Mesothelial cell of epicardium (in vitro differentiated cells): ENCODE data around the gene LAMB3. TPM values are rescaled to one million over a fixed set of nuclear protein-coding genes. Genes with fewer than 3 reads are reported as not detected.

Experiments
- DNase-seq, 2 experiments: peaks; one replicate each; pipeline ENCODE4 v3.0.0; 2021; ENCODE audit warnings: low spot score in 2 of 2; ENCODE audit not compliant: unreplicated experiment in 2 of 2
- H3K27ac Mint-ChIP-seq: 2 replicates; pipeline ENCODE4 v1.8.0; 2021; ENCODE audit warnings: mixed read lengths
- H3K27me3 Mint-ChIP-seq: 2 replicates; pipeline ENCODE4 v1.8.0; 2021; ENCODE audit warnings: low read depth, mixed read lengths
- H3K36me3 Mint-ChIP-seq: 2 replicates; pipeline ENCODE4 v1.8.0; 2021; ENCODE audit warnings: mixed read lengths
- H3K4me1 Mint-ChIP-seq: 2 replicates; pipeline ENCODE4 v1.8.0; 2021; ENCODE audit warnings: mixed read lengths
- H3K4me3 Mint-ChIP-seq: 2 replicates; pipeline ENCODE4 v1.8.0; 2021; ENCODE audit warnings: mild to moderate bottlenecking, moderate library complexity, mixed read lengths
- H3K9me3 Mint-ChIP-seq: 2 replicates; pipeline ENCODE4 v1.8.0; 2021; ENCODE audit warnings: mixed read lengths
- CTCF ChIP-seq: fragments of 200-600 bp; sonication (generic); IDR thresholded peaks from one replicate; pipeline ENCODE4 v1.5.0; 2021; ENCODE audit warnings: antibody characterized with exemption; ENCODE audit not compliant: unreplicated experiment
- total RNA-seq: library from RNA; stranded (reverse); gene quantifications from 3 replicates; pipeline ENCODE4 v1.2.1, GENCODE V29; 2021

The LAMB3 gene
- total RNA-seq, 1 donor from 2014 or later = 34.7 TPM

GRCh38 chr1:209650454-209650853 lies 1.8 kb downstream of the LAMB3 start:
- H3K4me3 Mint-ChIP-seq = no peak overlapping the region
- no peak overlapping the region for H3K27ac Mint-ChIP-seq
- TF ChIP-seq CTCF = no peak
- no peaks in the 10 kb centered on the region for H3K27me3 Mint-ChIP-seq
- no peaks in the 10 kb centered on the region for H3K36me3 Mint-ChIP-seq
- peaks cover 66% of the 10 kb centered on the region for H3K4me1 Mint-ChIP-seq
- DNase-seq = no peak
- H3K9me3 Mint-ChIP-seq = no peaks in the 10 kb centered on the region

DNA sequence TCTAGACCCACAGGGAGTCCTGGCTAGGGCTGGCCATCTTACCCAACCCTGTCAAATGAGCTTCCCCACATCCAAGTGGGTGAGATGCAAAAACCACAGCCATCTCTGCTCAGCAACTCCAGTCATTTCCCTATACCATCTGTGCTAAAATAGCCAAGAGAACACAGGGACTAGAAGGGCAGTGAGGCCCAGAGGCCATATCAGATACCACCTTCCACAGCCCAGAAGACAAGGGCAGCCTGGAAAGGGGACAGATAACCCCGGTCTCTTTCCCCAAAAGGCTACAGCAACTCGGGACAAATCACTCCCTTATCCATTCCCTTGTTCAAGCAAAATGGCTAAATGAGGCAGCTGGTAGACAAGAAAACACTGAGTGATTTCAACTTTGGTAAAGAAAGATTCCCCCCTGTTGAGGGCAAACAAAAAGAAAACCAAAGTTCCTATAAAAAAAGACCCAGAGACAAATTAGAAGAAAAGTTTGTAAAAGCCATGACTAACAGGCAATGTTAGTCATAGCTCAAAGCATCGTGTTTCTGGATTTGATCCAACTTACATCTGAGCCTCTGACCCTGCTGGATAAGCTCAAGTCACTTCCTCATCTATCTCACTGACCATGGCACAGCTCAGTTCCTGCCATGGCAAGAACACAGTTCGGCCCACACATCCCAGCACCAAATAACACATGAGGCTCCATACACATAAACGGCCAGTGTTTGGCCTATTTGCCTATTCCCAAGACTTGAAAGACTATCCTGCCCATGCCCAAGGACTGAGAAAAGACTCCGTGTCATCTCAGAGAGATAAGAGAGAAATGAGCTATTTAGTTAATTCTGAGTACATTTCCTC lies 3.1 kb downstream of the LAMB3 start:
- Mint-ChIP-seq H3K27ac (peak overlapping the region; percentile 58), H3K9me3 (no peaks in the 10 kb centered on the region), H3K36me3 (no peaks in the 10 kb centered on the region), H3K4me3 (no peak overlapping the region), H3K4me1 (peaks cover 67% of the 10 kb centered on the region), H3K27me3 (no peaks in the 10 kb centered on the region)
- no peak for TF ChIP-seq CTCF
- DNase-seq = no peak

DNA sequence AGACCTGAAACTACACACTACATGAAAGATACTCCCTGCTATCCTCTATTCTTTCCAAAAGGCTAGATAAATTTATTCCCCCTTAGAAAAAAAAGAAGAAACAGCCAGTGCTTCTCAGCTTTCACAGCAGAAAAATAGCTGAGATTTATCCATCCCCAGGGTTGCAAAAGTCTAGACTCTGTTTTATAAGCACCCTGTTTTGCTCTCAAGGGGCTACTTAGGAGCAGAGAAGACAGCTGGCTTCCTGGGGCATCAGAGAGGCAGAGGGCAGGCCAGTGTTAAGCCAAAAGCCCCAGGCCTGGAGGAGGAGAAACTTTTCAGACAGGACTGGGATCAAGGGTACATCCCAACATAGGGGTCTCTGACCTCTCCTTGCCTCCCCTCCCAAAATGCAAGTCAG lies 3.9 kb downstream of the LAMB3 start:
- no peak overlapping the region for H3K4me3 Mint-ChIP-seq

GRCh38 chr1:209647156-209647555 lies 5.1 kb downstream of the LAMB3 start:
- Mint-ChIP-seq H3K9me3 (no peaks in the 10 kb centered on the region), H3K4me1 (peaks cover 63% of the 10 kb centered on the region), H3K27me3 (no peaks in the 10 kb centered on the region), H3K36me3 (no peaks in the 10 kb centered on the region), H3K4me3 (no peak overlapping the region), H3K27ac (no peak overlapping the region)
- DNase-seq = no peak
- no peak for TF ChIP-seq CTCF

More for the DNA sequence above, 3.9 kb downstream of the LAMB3 start:
- H3K36me3 Mint-ChIP-seq = no peaks in the 10 kb centered on the region
- no peaks in the 10 kb centered on the region for H3K9me3 Mint-ChIP-seq
- peaks cover 67% of the 10 kb centered on the region for H3K4me1 Mint-ChIP-seq
- no peaks in the 10 kb centered on the region for H3K27me3 Mint-ChIP-seq
- no peak for DNase-seq
- no peak overlapping the region for H3K27ac Mint-ChIP-seq
- TF ChIP-seq CTCF = no peak

DNA sequence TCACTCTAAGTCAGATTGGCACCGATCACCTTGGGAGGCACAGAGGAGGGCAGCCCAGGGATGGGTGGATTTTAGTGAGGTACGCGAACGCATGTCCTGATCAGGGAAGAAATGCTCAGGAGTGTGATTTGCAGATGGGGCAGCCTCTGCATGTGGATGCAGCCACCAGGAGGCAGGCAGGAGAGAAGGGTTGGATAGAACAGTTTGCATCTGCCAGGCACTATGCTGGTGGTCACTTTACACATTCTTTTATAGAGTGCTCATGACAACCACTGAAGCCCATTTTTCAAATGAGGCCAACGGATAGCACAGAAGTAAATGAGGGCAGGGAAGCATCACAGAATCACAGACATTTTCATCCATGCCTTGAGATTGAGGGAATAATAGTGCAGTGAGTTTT lies 5.7 kb downstream of the LAMB3 start:
- no peaks in the 10 kb centered on the region for H3K36me3 Mint-ChIP-seq
- H3K4me3 Mint-ChIP-seq = no peak overlapping the region
- H3K4me1 Mint-ChIP-seq = peaks cover 62% of the 10 kb centered on the region
- DNase-seq = no peak
- no peak for TF ChIP-seq CTCF
- H3K27ac Mint-ChIP-seq = no peak overlapping the region
- H3K9me3 Mint-ChIP-seq = no peaks in the 10 kb centered on the region
- H3K27me3 Mint-ChIP-seq = no peaks in the 10 kb centered on the region
